NT2/D1 (cell line): ENCODE results near the gene MBNL1.

Experiments
- DNase-seq: peaks from one replicate; pipeline ENCODE4 v3.0.0-alpha.2; 2011; ENCODE audit warnings: low read depth, low spot score
- H3K27me3 ChIP-seq: 2 replicates; pipeline ENCODE4 v1.6.0; 2011; ENCODE audit warnings: mild to moderate bottlenecking; ENCODE audit not compliant: insufficient read length, insufficient read depth
- H3K36me3 ChIP-seq: 2 replicates; pipeline ENCODE4 v1.6.1; 2011; ENCODE audit warnings: mild to moderate bottlenecking, low read length, mixed read lengths; ENCODE audit not compliant: insufficient read depth, insufficient read length
- H3K4me1 ChIP-seq: 2 replicates; pipeline ENCODE4 v1.5.1; 2011; ENCODE audit not compliant: insufficient read depth, insufficient read length
- H3K4me3 ChIP-seq: 2 replicates; pipeline ENCODE4 v1.5.1; 2011; ENCODE audit warnings: low read depth; ENCODE audit not compliant: insufficient read length
- H3K9ac ChIP-seq: 2 replicates; pipeline ENCODE4 v1.6.0; 2011; ENCODE audit warnings: low read depth; ENCODE audit not compliant: insufficient read length
- H3K9me3 ChIP-seq: 2 replicates; pipeline ENCODE4 v1.5.1; 2011; ENCODE audit warnings: mild to moderate bottlenecking, low read length; ENCODE audit not compliant: insufficient read depth
- SUZ12 ChIP-seq: IDR thresholded peaks from 2 replicates; pipeline ENCODE4 v1.6.1; 2011; ENCODE audit not compliant: insufficient read length, insufficient read depth; ENCODE audit errors: extremely low read depth
- YY1 ChIP-seq: IDR thresholded peaks from 2 replicates; pipeline ENCODE4 v1.6.1; 2011; ENCODE audit not compliant: insufficient read length, insufficient read depth
- ZNF274 ChIP-seq: IDR thresholded peaks from 2 replicates; pipeline ENCODE4 v1.6.1; 2011; ENCODE audit warnings: mild to moderate bottlenecking, low read depth, low read length

Gene MBNL1

DNA sequence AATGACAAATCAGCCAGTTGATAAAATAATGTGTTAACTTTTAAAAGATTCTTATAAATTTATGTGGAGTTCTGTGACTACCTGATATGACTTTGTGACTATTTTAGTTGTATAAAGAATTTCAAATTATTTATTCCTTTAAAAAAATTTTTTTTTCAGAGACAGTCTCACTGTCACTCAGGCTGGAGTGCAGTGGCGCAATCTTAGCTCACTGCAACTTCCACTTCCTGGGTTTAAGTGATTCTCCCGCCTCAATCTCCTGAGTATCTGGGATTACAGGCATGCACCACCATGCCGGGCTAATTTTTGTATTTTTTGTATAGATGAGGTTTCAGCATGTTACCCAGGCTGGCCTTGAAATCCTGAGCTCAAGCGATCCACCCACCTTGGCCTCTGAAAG, 48.5 kb downstream of the MBNL1 start:
- Histone ChIP-seq H3K4me1 (no peaks in the 10 kb centered on the region), H3K27me3 (no peaks in the 10 kb centered on the region)

GRCh38 chr3:152317956-152318355, 49.2 kb downstream of the MBNL1 start:
- Histone ChIP-seq H3K36me3 (no peaks in the 10 kb centered on the region), H3K9ac (no peak overlapping the region), H3K27me3 (no peaks in the 10 kb centered on the region), H3K9me3 (no peaks in the 10 kb centered on the region), H3K4me1 (no peaks in the 10 kb centered on the region), H3K4me3 (no peak overlapping the region)
- TF ChIP-seq SUZ12 (no peak), ZNF274 (no peak), YY1 (no peak)
- DNase-seq, result no peak

More for the DNA sequence above, 48.5 kb downstream of the MBNL1 start:
- DNase-seq, result no peak
- no peaks in the 10 kb centered on the region for H3K9me3 ChIP-seq
- no peak overlapping the region for H3K4me3 ChIP-seq
- TF ChIP-seq SUZ12, result no peak
- no peaks in the 10 kb centered on the region for H3K36me3 ChIP-seq
- H3K9ac ChIP-seq, result no peak overlapping the region

GRCh38 chr3:152318512-152318911, 49.8 kb downstream of the MBNL1 start:
- Histone ChIP-seq H3K36me3 (no peaks in the 10 kb centered on the region), H3K4me1 (no peaks in the 10 kb centered on the region), H3K27me3 (no peaks in the 10 kb centered on the region), H3K9me3 (no peaks in the 10 kb centered on the region), H3K4me3 (no peak overlapping the region), H3K9ac (no peak overlapping the region)
- TF ChIP-seq ZNF274 (no peak), YY1 (no peak), SUZ12 (no peak)
- no peak for DNase-seq

GRCh38 chr3:152319256-152319655, 50.5 kb downstream of the MBNL1 start:
- no peak for TF ChIP-seq YY1
- TF ChIP-seq ZNF274, result no peak
- Histone ChIP-seq H3K9ac (no peak overlapping the region), H3K36me3 (no peaks in the 10 kb centered on the region), H3K4me1 (no peaks in the 10 kb centered on the region), H3K27me3 (no peaks in the 10 kb centered on the region), H3K9me3 (no peaks in the 10 kb centered on the region), H3K4me3 (no peak overlapping the region)
- no peak for DNase-seq

- H3K4me3 ChIP-seq, result no peak overlapping the region
- no peak overlapping the region for H3K9ac ChIP-seq
- no peak for DNase-seq
- H3K9me3 ChIP-seq, result no peaks in the 10 kb centered on the region
- H3K27me3 ChIP-seq, result no peaks in the 10 kb centered on the region
- no peaks in the 10 kb centered on the region for H3K4me1 ChIP-seq
- TF ChIP-seq YY1 (no peak), ZNF274 (no peak), SUZ12 (no peak)
- H3K36me3 ChIP-seq, result no peaks in the 10 kb centered on the region
These were observed 51.3 kb downstream of the MBNL1 start for GRCh38 chr3:152319831-152320617.

- Histone ChIP-seq H3K27me3 (no peaks in the 10 kb centered on the region), H3K4me1 (no peaks in the 10 kb centered on the region), H3K9me3 (no peaks in the 10 kb centered on the region), H3K9ac (no peak overlapping the region), H3K36me3 (no peaks in the 10 kb centered on the region), H3K4me3 (no peak overlapping the region)
- no peak for DNase-seq
- no peak for TF ChIP-seq ZNF274
- TF ChIP-seq YY1, result no peak
- TF ChIP-seq SUZ12, result no peak
These were observed 52.6 kb downstream of the MBNL1 start for GRCh38 chr3:152321200-152321954.

- Histone ChIP-seq H3K9me3 (no peaks in the 10 kb centered on the region), H3K36me3 (no peaks in the 10 kb centered on the region), H3K27me3 (no peaks in the 10 kb centered on the region), H3K4me3 (no peak overlapping the region), H3K9ac (no peak overlapping the region), H3K4me1 (no peaks in the 10 kb centered on the region)
- no peak for DNase-seq
- TF ChIP-seq SUZ12 (no peak), YY1 (no peak), ZNF274 (no peak)
These were observed 53.2 kb downstream of the MBNL1 start for GRCh38 chr3:152321955-152322377.
